ENCODE data around the gene MOCS3. TPM values are rescaled to one million over a fixed set of nuclear protein-coding genes. Genes with fewer than 3 reads are reported as not detected.
A peak's percentile ranks its signal among the peaks of the same experiment; 100 is the strongest.

MOCS3 gene
- total and polyA plus RNA-seq, 2 of the 13 experiments (the other 11 are each of a cell fraction or from before 2014, with no cell fraction given): 3.7 to 8.4 TPM

GRCh38 chr20:50992733-50993457 lies 34.3 kb downstream of the MOCS3 start (continued):
- TF ChIP-seq ZNF367 (CRISPR knock-in tag; IDR thresholded peaks at IDR 0.05; ENCODE audit: borderline replicate concordance) (no peak), TFE3 (CRISPR knock-in tag; IDR thresholded peaks at IDR 0.05) (no peak), ZNF121 (CRISPR knock-in tag; IDR thresholded peaks at IDR 0.05) (no peak), MZF1 (CRISPR knock-in tag; IDR thresholded peaks at IDR 0.05; ENCODE audit: borderline replicate concordance) (no peak), TARDBP (CRISPR knock-in tag; IDR thresholded peaks at IDR 0.05) (no peak), FOXK1 (CRISPR knock-in tag; IDR thresholded peaks at IDR 0.05; ENCODE audit: borderline replicate concordance, low read depth) (peak; percentile 53; the same call in 1 of the 2 replicates), ZNF776 (CRISPR knock-in tag; IDR thresholded peaks at IDR 0.05) (no peak), ZNF501 (CRISPR knock-in tag; IDR thresholded peaks at IDR 0.05) (no peak; the same call in 1 of the 2 replicates), TCF7 (IDR thresholded peaks at IDR 0.05; ENCODE audit: low read depth) (no peak), ARHGAP35 (CRISPR knock-in tag; IDR thresholded peaks at IDR 0.05; ENCODE audit: borderline replicate concordance) (no peak), CSRNP1 (CRISPR knock-in tag; IDR thresholded peaks at IDR 0.05) (no peak), PITX1 (CRISPR knock-in tag; IDR thresholded peaks at IDR 0.05) (peak; percentile 78), NFYC (CRISPR knock-in tag; IDR thresholded peaks at IDR 0.05) (peak; percentile 87), TOE1 (CRISPR knock-in tag; IDR thresholded peaks at IDR 0.05) (no peak), PHF8 (CRISPR knock-in tag; IDR thresholded peaks at IDR 0.05) (no peak), NKX3-1 (CRISPR knock-in tag; IDR thresholded peaks at IDR 0.05) (no peak), SIX4 (CRISPR knock-in tag; IDR thresholded peaks at IDR 0.05) (no peak), ZMYM4 (CRISPR knock-in tag; IDR thresholded peaks at IDR 0.05) (peak; percentile 84), HNRNPH1 (optimal IDR thresholded peaks at IDR 0.05; ENCODE audit: low read depth, low read length) (no peak), REXO4 (CRISPR knock-in tag; IDR thresholded peaks at IDR 0.05; ENCODE audit: borderline replicate concordance) (no peak), ZNF777 (CRISPR knock-in tag; IDR thresholded peaks at IDR 0.05) (no peak), FOXO4 (CRISPR knock-in tag; conservative IDR thresholded peaks at IDR 0.05) (no peak), SNAPC5 (CRISPR knock-in tag; IDR thresholded peaks at IDR 0.05; ENCODE audit: borderline replicate concordance) (no peak), PRDM4 (CRISPR knock-in tag; IDR thresholded peaks at IDR 0.05; ENCODE audit: borderline replicate concordance) (no peak)

All from HepG2 (cell line).